ENCODE measurements around the gene CRMP1.

The CRMP1 gene

DNA sequence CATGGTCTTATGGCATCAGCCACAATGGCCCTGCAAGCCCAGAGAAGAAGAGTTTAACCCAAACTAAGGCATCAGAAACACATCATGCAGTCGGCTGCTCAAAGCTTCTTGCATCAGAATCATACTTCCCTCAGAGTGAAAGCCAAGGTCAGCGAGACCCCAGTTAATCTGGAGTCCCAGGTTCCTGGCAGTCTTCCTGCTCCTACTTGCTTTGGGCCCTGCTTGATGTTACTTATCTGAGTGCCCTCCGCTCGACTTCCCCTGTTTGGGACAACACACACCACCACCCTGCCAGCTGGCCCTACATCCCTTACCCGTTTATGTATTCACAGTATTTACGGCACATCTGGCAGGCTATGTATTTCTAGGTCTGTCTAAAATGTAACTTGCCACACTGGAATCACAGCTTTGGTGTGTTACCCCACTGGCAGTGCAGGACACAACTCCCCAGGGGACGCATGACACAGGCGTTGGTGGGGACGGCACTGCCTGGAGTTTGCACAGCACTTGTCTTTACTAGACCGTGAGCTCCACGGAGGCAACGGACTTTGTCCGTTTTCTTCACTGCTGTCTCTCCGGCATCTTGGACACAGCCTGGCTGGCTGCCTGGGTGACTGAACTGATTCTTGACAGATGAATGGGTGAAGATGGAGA, 22.8 kb downstream of the CRMP1 start:
- no peak for DNase-seq (ENCODE audit: low read depth)
- TF ChIP-seq, protein P1, sequence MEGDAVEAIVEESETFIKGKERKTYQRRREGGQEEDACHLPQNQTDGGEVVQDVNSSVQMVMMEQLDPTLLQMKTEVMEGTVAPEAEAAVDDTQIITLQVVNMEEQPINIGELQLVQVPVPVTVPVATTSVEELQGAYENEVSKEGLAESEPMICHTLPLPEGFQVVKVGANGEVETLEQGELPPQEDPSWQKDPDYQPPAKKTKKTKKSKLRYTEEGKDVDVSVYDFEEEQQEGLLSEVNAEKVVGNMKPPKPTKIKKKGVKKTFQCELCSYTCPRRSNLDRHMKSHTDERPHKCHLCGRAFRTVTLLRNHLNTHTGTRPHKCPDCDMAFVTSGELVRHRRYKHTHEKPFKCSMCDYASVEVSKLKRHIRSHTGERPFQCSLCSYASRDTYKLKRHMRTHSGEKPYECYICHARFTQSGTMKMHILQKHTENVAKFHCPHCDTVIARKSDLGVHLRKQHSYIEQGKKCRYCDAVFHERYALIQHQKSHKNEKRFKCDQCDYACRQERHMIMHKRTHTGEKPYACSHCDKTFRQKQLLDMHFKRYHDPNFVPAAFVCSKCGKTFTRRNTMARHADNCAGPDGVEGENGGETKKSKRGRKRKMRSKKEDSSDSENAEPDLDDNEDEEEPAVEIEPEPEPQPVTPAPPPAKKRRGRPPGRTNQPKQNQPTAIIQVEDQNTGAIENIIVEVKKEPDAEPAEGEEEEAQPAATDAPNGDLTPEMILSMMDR (IDR thresholded peaks at IDR 0.05; ENCODE audit: low read depth, low read length), result no peak
- TF ChIP-seq POLR2A (IDR thresholded peaks at IDR 0.05; ENCODE audit: extremely low read depth, insufficient read length) (no peak), MYC (IDR thresholded peaks at IDR 0.05; ENCODE audit: low read depth, low read length) (no peak)
- TF ChIP-seq, protein P2, sequence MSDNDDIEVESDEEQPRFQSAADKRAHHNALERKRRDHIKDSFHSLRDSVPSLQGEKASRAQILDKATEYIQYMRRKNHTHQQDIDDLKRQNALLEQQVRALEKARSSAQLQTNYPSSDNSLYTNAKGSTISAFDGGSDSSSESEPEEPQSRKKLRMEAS (IDR thresholded peaks at IDR 0.05; ENCODE audit: low read depth, low read length), result no peak
- H3K4me3 ChIP-seq (ENCODE audit: low read depth, low read length), result no peak overlapping the region

DNA sequence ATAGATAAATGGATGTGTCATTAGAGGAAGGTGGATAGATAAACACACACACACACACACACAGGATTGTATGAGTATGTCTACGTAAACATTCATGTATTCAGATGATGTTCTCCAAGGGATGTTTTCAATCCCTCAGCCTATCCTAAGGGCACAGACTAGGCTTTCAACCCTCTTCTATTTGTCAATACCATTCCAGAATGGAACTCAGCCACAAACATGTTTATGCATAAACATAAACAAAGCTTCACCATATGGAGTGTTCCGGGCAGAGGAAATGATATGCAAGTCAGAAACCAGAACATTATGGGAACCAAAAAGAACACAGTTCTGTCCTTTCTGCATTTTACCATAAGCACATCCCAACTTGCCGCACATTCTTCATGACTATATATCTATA, 25.0 kb downstream of the CRMP1 start:
- no peak for DNase-seq (ENCODE audit: low read depth)
- no peak overlapping the region for H3K4me3 ChIP-seq (ENCODE audit: low read depth, low read length)
- TF ChIP-seq, protein P1 (IDR thresholded peaks at IDR 0.05; ENCODE audit: low read depth, low read length), result no peak
- TF ChIP-seq, protein P2 (IDR thresholded peaks at IDR 0.05; ENCODE audit: low read depth, low read length), result no peak
- no peak for TF ChIP-seq POLR2A (IDR thresholded peaks at IDR 0.05; ENCODE audit: extremely low read depth, insufficient read length)

- H3K4me3 ChIP-seq (ENCODE audit: low read depth, low read length), result no peak overlapping the region
- TF ChIP-seq, protein P2 (IDR thresholded peaks at IDR 0.05; ENCODE audit: low read depth, low read length), result no peak
- TF ChIP-seq POLR2A (IDR thresholded peaks at IDR 0.05; ENCODE audit: extremely low read depth, insufficient read length), result no peak
- TF ChIP-seq, protein P1 (IDR thresholded peaks at IDR 0.05; ENCODE audit: low read depth, low read length), result no peak
- no peak for TF ChIP-seq MYC (IDR thresholded peaks at IDR 0.05; ENCODE audit: low read depth, low read length)
- DNase-seq (ENCODE audit: low read depth), result no peak
Measured at GRCh38 chr4:5866841-5867813, 25.8 kb downstream of the CRMP1 start.

DNA sequence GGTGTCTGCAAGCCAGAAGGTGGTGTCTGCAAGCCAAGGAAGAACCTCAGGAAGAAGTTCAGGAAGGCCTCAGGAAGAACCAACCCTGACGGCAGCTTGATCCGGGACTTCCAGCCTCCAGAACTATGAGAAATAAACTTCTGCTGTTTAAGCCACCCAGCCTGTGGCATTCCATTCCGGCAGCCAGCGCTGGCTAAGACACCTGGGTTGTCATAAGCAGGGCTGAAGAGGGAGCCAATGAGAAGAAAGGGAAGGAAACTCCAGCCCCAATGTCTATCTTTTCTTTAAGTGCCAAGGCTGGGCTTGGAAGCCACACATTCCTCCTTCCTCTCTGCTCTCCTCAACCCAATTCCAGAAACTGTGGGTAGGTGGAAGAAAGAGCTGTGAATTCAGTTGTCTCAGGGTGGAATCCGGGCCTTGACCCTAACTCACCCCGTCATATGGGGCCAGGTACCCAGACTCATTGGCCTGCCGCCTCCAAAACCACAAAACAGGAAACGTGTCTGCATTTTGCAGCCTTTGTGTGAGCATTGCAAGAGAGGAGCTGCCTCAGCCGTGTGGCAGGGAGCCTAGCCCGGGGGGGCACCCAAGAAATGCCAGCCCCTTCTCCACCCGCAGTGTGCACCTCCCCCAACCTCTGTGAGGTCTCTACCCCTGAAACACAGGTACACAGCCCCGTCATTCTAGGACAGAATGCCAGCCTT, 26.8 kb downstream of the CRMP1 start:
- TF ChIP-seq MYC (IDR thresholded peaks at IDR 0.05; ENCODE audit: low read depth, low read length), result 0 out of 2 replicates have a peak, but pooled peaks have one; percentile 19
- TF ChIP-seq, protein P2 (IDR thresholded peaks at IDR 0.05; ENCODE audit: low read depth, low read length), result no peak
- DNase-seq (ENCODE audit: low read depth), result peak; percentile 75
- H3K4me3 ChIP-seq (ENCODE audit: low read depth, low read length), result no peak overlapping the region

- H3K4me3 ChIP-seq (ENCODE audit: low read depth, low read length), result no peak overlapping the region
- peak; percentile 87 for DNase-seq (ENCODE audit: low read depth)
- TF ChIP-seq, protein P2 (IDR thresholded peaks at IDR 0.05; ENCODE audit: low read depth, low read length), result no peak
- TF ChIP-seq, protein P1 (IDR thresholded peaks at IDR 0.05; ENCODE audit: low read depth, low read length), result no peak
- TF ChIP-seq MYC (IDR thresholded peaks at IDR 0.05; ENCODE audit: low read depth, low read length), result no peak
- no peak for TF ChIP-seq POLR2A (IDR thresholded peaks at IDR 0.05; ENCODE audit: extremely low read depth, insufficient read length)
Measured at GRCh38 chr4:5863461-5864113, 29.3 kb downstream of the CRMP1 start.
